HFF-Myc (cell line): Measurements from ENCODE around the gene CDC27.
A peak's percentile ranks its signal among the peaks of the same experiment; 100 is the strongest.
"Not testable (repeated sequence)": the region's sequence is repeated elsewhere in the genome, so short reads cannot be mapped to it uniquely, and the experiment has no call there.

ENCODE experiments used
- DNase-seq: peaks from one replicate; pipeline ENCODE4 v3.0.0-alpha.2; 2011; ENCODE audit warnings: low read depth; ENCODE audit errors: extremely low read depth
- H3K4me3 ChIP-seq: replicated peaks from 2 replicates; pipeline ENCODE4 v1.5.1; 2011; ENCODE audit warnings: low read depth, mild to moderate bottlenecking, control low read depth, low read length
- TF ChIP-seq, protein P1 (sequence below): IDR thresholded peaks from 2 replicates; pipeline ENCODE4 v1.5.1; 2012; ENCODE audit warnings: mild to moderate bottlenecking, low read depth, low read length, control low read depth; ENCODE audit errors: missing control alignments

The CDC27 gene

GRCh38 chr17:47184681-47185080 is 4.4 kb downstream of the CDC27 start:
- no peak for DNase-seq
- H3K4me3 ChIP-seq: peak overlapping the region; percentile 3
- TF ChIP-seq, protein P1, sequence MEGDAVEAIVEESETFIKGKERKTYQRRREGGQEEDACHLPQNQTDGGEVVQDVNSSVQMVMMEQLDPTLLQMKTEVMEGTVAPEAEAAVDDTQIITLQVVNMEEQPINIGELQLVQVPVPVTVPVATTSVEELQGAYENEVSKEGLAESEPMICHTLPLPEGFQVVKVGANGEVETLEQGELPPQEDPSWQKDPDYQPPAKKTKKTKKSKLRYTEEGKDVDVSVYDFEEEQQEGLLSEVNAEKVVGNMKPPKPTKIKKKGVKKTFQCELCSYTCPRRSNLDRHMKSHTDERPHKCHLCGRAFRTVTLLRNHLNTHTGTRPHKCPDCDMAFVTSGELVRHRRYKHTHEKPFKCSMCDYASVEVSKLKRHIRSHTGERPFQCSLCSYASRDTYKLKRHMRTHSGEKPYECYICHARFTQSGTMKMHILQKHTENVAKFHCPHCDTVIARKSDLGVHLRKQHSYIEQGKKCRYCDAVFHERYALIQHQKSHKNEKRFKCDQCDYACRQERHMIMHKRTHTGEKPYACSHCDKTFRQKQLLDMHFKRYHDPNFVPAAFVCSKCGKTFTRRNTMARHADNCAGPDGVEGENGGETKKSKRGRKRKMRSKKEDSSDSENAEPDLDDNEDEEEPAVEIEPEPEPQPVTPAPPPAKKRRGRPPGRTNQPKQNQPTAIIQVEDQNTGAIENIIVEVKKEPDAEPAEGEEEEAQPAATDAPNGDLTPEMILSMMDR: no peak

- not testable (repeated sequence) for H3K4me3 ChIP-seq, DNase-seq
Observed at GRCh38 chr17:47180988-47181387, 8.1 kb downstream of the CDC27 start.

DNA sequence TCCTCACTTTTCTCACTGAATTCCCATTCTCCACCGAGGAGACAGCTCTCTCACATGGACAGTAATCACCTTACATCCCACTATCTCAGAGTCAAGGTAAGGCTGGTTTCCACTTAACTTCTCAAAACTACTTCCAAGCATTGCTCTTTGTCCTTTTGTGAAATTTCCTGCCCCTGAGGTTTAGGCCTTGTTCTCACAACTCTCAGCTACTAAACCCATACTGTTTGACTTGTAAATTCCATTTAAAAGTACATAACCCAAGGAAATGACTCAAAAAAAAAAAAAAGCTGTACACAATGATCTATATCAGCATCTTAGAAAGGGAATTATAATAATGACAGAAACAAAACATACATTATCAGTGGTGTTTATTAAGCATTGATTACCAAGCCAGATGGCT is 8.8 kb downstream of the CDC27 start:
- DNase-seq: no peak
- TF ChIP-seq, protein P1: no peak
- H3K4me3 ChIP-seq: no peak overlapping the region

GRCh38 chr17:47179141-47179540 is 10.0 kb downstream of the CDC27 start:
- TF ChIP-seq, protein P1: no peak
- no peak overlapping the region for H3K4me3 ChIP-seq
- DNase-seq: no peak

DNA sequence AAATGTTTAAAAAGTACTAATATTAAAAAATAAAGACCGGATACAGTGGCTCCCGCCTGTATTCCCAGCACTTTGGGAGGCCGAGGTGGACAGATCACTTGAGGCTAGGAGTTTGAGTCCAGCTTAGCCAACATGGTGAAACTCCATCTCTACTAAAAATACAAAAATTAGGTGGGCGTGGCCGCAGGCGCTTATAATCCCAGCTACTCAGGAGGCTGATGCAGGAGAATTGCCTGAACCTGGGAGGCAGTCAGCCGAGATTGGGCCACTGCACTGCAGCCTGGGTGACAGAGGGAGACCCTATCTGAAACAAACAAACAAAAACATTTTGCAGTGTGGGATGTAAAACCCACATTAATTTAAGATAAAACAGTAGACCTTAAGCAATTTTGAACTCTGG is 11.8 kb downstream of the CDC27 start:
- H3K4me3 ChIP-seq: no peak overlapping the region
- TF ChIP-seq, protein P1: no peak
- DNase-seq: no peak

DNA sequence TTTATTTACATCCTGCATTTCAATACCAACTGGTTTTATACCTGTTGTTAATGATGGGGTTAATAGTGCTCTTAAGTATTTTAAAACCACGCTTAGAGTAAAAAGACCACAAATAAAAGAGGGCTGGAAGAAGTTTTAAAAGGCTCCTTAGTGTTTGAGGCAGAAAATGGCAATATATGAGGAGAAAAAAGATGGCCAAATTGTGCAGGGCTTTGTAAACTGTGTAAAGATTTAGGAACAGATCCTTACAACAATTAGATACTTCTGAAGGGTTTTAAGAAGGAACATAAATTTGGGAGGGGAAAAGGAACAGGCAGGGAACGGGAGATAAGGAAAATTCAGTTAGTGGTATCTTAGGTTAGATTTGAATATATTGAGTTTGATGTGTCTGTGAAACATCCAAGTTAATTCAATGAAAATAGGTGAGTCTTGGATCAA is 12.7 kb downstream of the CDC27 start:
- no peak for DNase-seq
- TF ChIP-seq, protein P1: no peak
- no peak overlapping the region for H3K4me3 ChIP-seq

DNA sequence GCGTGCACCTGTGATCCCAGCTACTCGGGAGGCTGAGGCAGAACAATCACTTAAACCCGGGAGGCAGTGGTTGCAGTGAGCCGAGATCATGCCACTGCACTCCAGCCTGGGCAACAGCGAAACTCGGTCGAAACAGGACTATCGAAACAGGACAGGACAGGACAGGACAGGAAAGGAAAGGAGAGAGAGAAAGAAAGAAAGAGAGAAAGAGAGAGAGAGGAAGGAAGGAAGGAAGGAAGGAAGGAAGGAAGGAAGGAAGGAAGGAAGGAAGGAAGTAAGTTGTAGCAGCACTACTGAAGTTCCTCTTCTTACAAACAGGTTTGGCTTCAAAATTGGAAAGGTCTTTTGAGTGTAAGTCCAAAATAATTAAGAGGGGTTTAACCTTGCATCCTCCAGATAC is 14.3 kb downstream of the CDC27 start:
- DNase-seq, H3K4me3 ChIP-seq: not testable (repeated sequence)

GRCh38 chr17:47172696-47173565 is 16.2 kb downstream of the CDC27 start:
- H3K4me3 ChIP-seq: no peak overlapping the region
- TF ChIP-seq, protein P1: no peak
- DNase-seq: no peak
